K562 (cell line): Measurements from ENCODE around the gene CDC23. TPM values are rescaled to one million over a fixed set of nuclear protein-coding genes. Genes with fewer than 3 reads are reported as not detected.

Source experiments
- CHD4 ChIP-seq: fragments of 200-600 bp; sonication (generic); IDR thresholded peaks from 3 replicates; pipeline ENCODE4 v1.6.1; 2012; ENCODE audit warnings: low read depth, mild to moderate bottlenecking, mixed read lengths, low read length, inconsistent platforms; ENCODE audit not compliant: insufficient read depth, insufficient replicate concordance, poor library complexity, severe bottlenecking
- CHD7 ChIP-seq: fragments of 200-600 bp; sonication (generic); IDR thresholded peaks from one replicate; pipeline ENCODE4 v1.6.1; 2012; ENCODE audit warnings: mild to moderate bottlenecking, low read depth, low read length, inconsistent platforms
- DIDO1 ChIP-seq: fragments of 450-650 bp; IDR thresholded peaks from 2 replicates; pipeline ENCODE4 v1.6.1; 2016; ENCODE audit warnings: low read depth, missing biosample characterization, missing genetic modification characterization
- EZH2 ChIP-seq: IDR thresholded peaks from 2 replicates; pipeline ENCODE4 v1.6.1; 2012; ENCODE audit warnings: low read depth, mild to moderate bottlenecking, inconsistent platforms, low read length, borderline replicate concordance
- HCFC1 ChIP-seq: IDR thresholded peaks from 2 replicates; pipeline ENCODE4 v1.6.1; 2012; ENCODE audit warnings: low read depth, low read length, improper control_type of control experiment
- HLTF ChIP-seq: fragments of 450-650 bp; IDR thresholded peaks from 2 replicates; pipeline ENCODE4 v1.6.1; 2016
- HMG20B ChIP-seq: fragments of 250-450 bp; sonication (Bioruptor Pico); IDR thresholded peaks from 2 replicates; pipeline ENCODE4 v1.5.0; 2021; ENCODE audit warnings: mild to moderate bottlenecking
- IRF2 ChIP-seq: sonication (generic); formaldehyde crosslinking; IDR thresholded peaks from 2 replicates; pipeline ENCODE4 v1.8.1; 2022; ENCODE audit warnings: mild to moderate bottlenecking, missing genetic modification reagents
- MXI1 ChIP-seq: IDR thresholded peaks from 2 replicates; pipeline ENCODE4 v1.6.1; 2011; ENCODE audit warnings: low read depth, mild to moderate bottlenecking, improper control_type of control experiment, low read length
- PHF8 ChIP-seq: fragments of 200-600 bp; sonication (generic); IDR thresholded peaks from 2 replicates; pipeline ENCODE4 v1.6.1; 2012; ENCODE audit warnings: mixed run types, mild to moderate bottlenecking, inconsistent platforms, low read length, moderate library complexity, borderline replicate concordance
- SIN3B ChIP-seq: fragments of 450-650 bp; IDR thresholded peaks from 2 replicates; pipeline ENCODE4 v1.6.1; 2017; ENCODE audit warnings: low read depth, mild to moderate bottlenecking, moderate library complexity
- STAT5A ChIP-seq: IDR thresholded peaks from 2 replicates; pipeline ENCODE4 v1.6.1; 2012; ENCODE audit warnings: low read length, inconsistent platforms, borderline replicate concordance
- ZNF165 ChIP-seq: fragments of 250-450 bp; sonication (Bioruptor Pico); IDR thresholded peaks from 2 replicates; pipeline ENCODE4 v1.4.0; 2020; ENCODE audit warnings: borderline replicate concordance
- ZNF217 ChIP-seq: sonication (generic); formaldehyde crosslinking; IDR thresholded peaks from 2 replicates; pipeline ENCODE4 v1.8.0; 2022; ENCODE audit warnings: mild to moderate bottlenecking, missing genetic modification reagents
- ZNF785 ChIP-seq: fragments of 250-450 bp; sonication (Bioruptor Pico); IDR thresholded peaks from 2 replicates; pipeline ENCODE4 v1.4.0; 2020; ENCODE audit warnings: mild to moderate bottlenecking
- polyA plus RNA-seq, 8 experiments: library from polyadenylated mRNA; depleted of rRNA in 4 of 8; stranded (reverse) in 5 of 8; unstranded in 3 of 8; fragments of >200 nt; fragmentation: Nextera tagmentation in 2 of 8; fragmentation: Illumina TruSeq in 1 of 8; extraction: Ambion mirVana in 2 of 8; extraction: Trizol in 1 of 8; gene quantifications; 2 replicates each; pipeline versions ENCODE4 v1.2.1 to v1.2.3, GENCODE V29; 2011 to 2014; ENCODE audit warnings: inconsistent platforms in 1 of 8, missing spikeins in 1 of 8
- total RNA-seq, 7 experiments: library from RNA; depleted of rRNA in 6 of 7; stranded (reverse); fragments of >200 nt in 6 of 7; fragmentation: Illumina TruSeq in 2 of 7; extraction: Trizol in 2 of 7; gene quantifications; 2 replicates each; pipeline versions ENCODE4 v1.2.1 to v1.2.3, GENCODE V29; 2011 to 2021; ENCODE audit warnings: low replicate concordance in 1 of 7
- TF ChIP-seq, protein P1 (sequence below): conservative IDR thresholded peaks from 2 replicates; pipeline ENCODE4 v1.6.1; 2011; ENCODE audit warnings: low read depth, mild to moderate bottlenecking, low read length; ENCODE audit not compliant: control insufficient read depth

Gene CDC23
- total and polyA plus RNA-seq, 9 of the 15 experiments (the other 6 are each of a cell fraction or from before 2014, with no cell fraction given), result 34.5 to 157 (median 65.5) TPM

DNA sequence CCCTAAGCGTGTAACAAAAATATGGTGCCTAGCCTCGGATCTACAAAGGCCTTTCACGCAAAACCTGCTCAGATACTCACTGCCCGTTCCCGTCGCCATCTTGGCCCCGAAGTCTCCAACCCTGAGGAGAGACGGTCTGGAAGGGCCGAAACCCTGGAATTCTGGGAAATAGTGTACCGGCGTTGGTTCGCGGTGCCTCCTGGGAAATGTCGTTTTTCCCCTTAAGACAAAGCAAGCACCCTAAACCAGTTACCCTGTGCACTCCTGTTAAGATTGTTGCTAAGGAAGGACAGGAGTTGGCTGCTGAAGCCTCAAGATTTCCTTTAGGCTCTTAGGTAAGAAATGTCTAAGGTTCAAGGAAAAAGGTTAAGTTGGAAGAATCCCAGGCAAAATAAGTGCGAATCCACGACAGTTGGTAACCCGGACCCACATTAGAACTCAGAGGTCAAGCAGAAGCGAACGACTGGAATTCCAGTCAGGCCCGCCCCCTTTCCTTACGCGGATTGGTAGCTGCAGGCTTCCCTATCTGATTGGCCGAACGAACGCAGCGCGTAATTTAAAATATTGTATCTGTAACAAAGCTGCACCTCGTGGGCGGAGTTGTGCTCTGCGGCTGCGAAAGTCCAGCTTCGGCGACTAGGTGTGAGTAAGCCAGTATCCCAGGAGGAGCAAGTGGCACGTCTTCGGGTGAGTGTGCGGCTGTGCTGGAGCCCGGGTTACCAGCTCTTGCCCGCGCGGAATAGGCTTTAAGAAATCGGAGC is 34.4 kb downstream of the CDC23 start, which contains the start of the genes BRD8 and KIF20A (continued):
- no peak for TF ChIP-seq CHD7
- TF ChIP-seq DIDO1 (tag), result peak; percentile 89
- TF ChIP-seq HCFC1, result peak; percentile 92
- TF ChIP-seq ZNF785 (CRISPR knock-in tag), result no peak
- peak; percentile 63; the same call in 1 of the 2 replicates for TF ChIP-seq SIN3B
- TF ChIP-seq, protein P1, sequence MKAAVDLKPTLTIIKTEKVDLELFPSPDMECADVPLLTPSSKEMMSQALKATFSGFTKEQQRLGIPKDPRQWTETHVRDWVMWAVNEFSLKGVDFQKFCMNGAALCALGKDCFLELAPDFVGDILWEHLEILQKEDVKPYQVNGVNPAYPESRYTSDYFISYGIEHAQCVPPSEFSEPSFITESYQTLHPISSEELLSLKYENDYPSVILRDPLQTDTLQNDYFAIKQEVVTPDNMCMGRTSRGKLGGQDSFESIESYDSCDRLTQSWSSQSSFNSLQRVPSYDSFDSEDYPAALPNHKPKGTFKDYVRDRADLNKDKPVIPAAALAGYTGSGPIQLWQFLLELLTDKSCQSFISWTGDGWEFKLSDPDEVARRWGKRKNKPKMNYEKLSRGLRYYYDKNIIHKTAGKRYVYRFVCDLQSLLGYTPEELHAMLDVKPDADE, result peak; percentile 70; the same call in 1 of the 2 replicates
- TF ChIP-seq MXI1, result peak; percentile 91
- no peak for TF ChIP-seq EZH2
- TF ChIP-seq STAT5A, result no peak; the same call in 1 of the 2 replicates
- TF ChIP-seq IRF2 (CRISPR knock-in tag), result no peak
- no peak for TF ChIP-seq ZNF165 (CRISPR knock-in tag)
- TF ChIP-seq PHF8, result peak; percentile 84; the same call in 1 of the 2 replicates
- no peak for TF ChIP-seq ZNF217 (CRISPR knock-in tag)
- no peak for TF ChIP-seq HLTF
- TF ChIP-seq CHD4, result no peak
- no peak for TF ChIP-seq HMG20B
